GM12872 (cell line): Measurements from ENCODE around the gene SLX4IP.

Source experiments
- CTCF ChIP-seq: IDR thresholded peaks from 3 replicates; pipeline ENCODE4 v1.5.1; 2011; ENCODE audit warnings: low read depth, mild to moderate bottlenecking, low read length, moderate library complexity; ENCODE audit not compliant: insufficient read depth

Gene SLX4IP

GRCh38 chr20:10554285-10554684 is 119.2 kb downstream of the SLX4IP start:
- no peak for TF ChIP-seq CTCF

GRCh38 chr20:10555393-10555792 is 120.3 kb downstream of the SLX4IP start:
- TF ChIP-seq CTCF = no peak

GRCh38 chr20:10555865-10556308 is 120.8 kb downstream of the SLX4IP start:
- no peak for TF ChIP-seq CTCF

GRCh38 chr20:10556519-10557083 is 121.5 kb downstream of the SLX4IP start:
- no peak for TF ChIP-seq CTCF

- TF ChIP-seq CTCF = no peak
Measured at GRCh38 chr20:10557685-10558084, 122.6 kb downstream of the SLX4IP start.

GRCh38 chr20:10558635-10559187 is 123.6 kb downstream of the SLX4IP start:
- TF ChIP-seq CTCF = no peak

- no peak for TF ChIP-seq CTCF
Measured at GRCh38 chr20:10559266-10559665, 124.2 kb downstream of the SLX4IP start.
